ENCODE results near the gene NPAS3.

- TF ChIP-seq CBX2 (IDR thresholded peaks at IDR 0.05; ENCODE audit: borderline replicate concordance, low read depth) (no peak), TP53 (CRISPR knock-in tag; IDR thresholded peaks at IDR 0.05) (no peak), PBX3 (IDR thresholded peaks at IDR 0.05) (no peak), CTCF (IDR thresholded peaks at IDR 0.05) (no peak), CHD4 (IDR thresholded peaks at IDR 0.05; ENCODE audit: borderline replicate concordance) (no peak), RARB (CRISPR knock-in tag; IDR thresholded peaks at IDR 0.05) (no peak), RAD21 (conservative IDR thresholded peaks at IDR 0.05 in 1 of 2, IDR thresholded peaks at IDR 0.05 in 1 of 2) (no peak), RFX5 (IDR thresholded peaks at IDR 0.05) (no peak)
Observed at GRCh38 chr14:33680873-33681272, 742.2 kb downstream of the NPAS3 start.

Measured in A549 (cell line).